ENCODE data around the gene MYLK. TPM values are rescaled to one million over a fixed set of nuclear protein-coding genes. Genes with fewer than 3 reads are reported as not detected.

MYLK gene
- total and polyA plus RNA-seq, 2 donors (not counting 1 experiment from before 2014, with no cell fraction given): 0.51 TPM; not detected in 1

- DNase-seq: no peak
- Mint-ChIP-seq H3K27me3 (peaks cover 19% of the 10 kb centered on the region), H3K9me3 (ENCODE audit: insufficient read depth) (no peaks in the 10 kb centered on the region), H3K27ac (no peak overlapping the region), H3K4me1 (no peaks in the 10 kb centered on the region), H3K4me3 (no peak overlapping the region)
- Histone ChIP-seq H3K4me3 (ENCODE audit: control extremely low read depth in 1 of 5, extremely low read depth in 1 of 5, insufficient read depth in 1 of 5, low read depth in 2 of 5, low read length in 4 of 5) (no peak overlapping the region), H4K20me1 (ENCODE audit: control insufficient read depth, insufficient read depth, low read length, poor library complexity, severe bottlenecking) (no peaks in the 10 kb centered on the region), H3K27ac (ENCODE audit: low read length in 2 of 2) (no peak overlapping the region), H3K9me3 (ENCODE audit: control extremely low read depth in 1 of 3, control insufficient read depth in 2 of 3, insufficient read depth in 1 of 3, low read length in 2 of 3) (no peaks in the 10 kb centered on the region), H3K36me3 (replicated peaks in 1 of 2; ENCODE audit: control extremely low read depth in 1 of 2, control insufficient read depth in 1 of 2, extremely low read depth in 1 of 2, insufficient read depth in 2 of 2, low read length in 1 of 2) (no peaks in the 10 kb centered on the region), H3K27me3 (replicated peaks in 1 of 4; ENCODE audit: control extremely low read depth in 1 of 4, control insufficient read depth in 3 of 4, insufficient read depth in 4 of 4, low read length in 3 of 4) (no peaks in the 10 kb centered on the region), H3K4me2 (replicated peaks; ENCODE audit: low read depth, low read length, poor library complexity, severe bottlenecking) (no peak overlapping the region), H3K9ac (ENCODE audit: low read length) (no peak overlapping the region), H2AFZ (ENCODE audit: insufficient read depth, low read depth, low read length, poor library complexity, severe bottlenecking) (no peak overlapping the region), H3K79me2 (ENCODE audit: control insufficient read depth, insufficient read depth, low read length) (no peaks in the 10 kb centered on the region), H3K4me1 (ENCODE audit: control insufficient read depth in 2 of 2, insufficient read depth in 2 of 2, low read length in 2 of 2) (no peaks in the 10 kb centered on the region)
- WGBS (ENCODE audit: insufficient coverage): no CpG with 5 or more reads among the region's 3 CpGs
- ChIA-PET POLR2A (no interaction called here), CTCF (no interaction called here)
- no peak for ATAC-seq (ENCODE audit: low read depth)
- intact Hi-C loops (cut with micrococcal nuclease): no loop called here
- TF ChIP-seq, protein P1, sequence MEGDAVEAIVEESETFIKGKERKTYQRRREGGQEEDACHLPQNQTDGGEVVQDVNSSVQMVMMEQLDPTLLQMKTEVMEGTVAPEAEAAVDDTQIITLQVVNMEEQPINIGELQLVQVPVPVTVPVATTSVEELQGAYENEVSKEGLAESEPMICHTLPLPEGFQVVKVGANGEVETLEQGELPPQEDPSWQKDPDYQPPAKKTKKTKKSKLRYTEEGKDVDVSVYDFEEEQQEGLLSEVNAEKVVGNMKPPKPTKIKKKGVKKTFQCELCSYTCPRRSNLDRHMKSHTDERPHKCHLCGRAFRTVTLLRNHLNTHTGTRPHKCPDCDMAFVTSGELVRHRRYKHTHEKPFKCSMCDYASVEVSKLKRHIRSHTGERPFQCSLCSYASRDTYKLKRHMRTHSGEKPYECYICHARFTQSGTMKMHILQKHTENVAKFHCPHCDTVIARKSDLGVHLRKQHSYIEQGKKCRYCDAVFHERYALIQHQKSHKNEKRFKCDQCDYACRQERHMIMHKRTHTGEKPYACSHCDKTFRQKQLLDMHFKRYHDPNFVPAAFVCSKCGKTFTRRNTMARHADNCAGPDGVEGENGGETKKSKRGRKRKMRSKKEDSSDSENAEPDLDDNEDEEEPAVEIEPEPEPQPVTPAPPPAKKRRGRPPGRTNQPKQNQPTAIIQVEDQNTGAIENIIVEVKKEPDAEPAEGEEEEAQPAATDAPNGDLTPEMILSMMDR (IDR thresholded peaks at IDR 0.05): no peak
- TF ChIP-seq EZH2 (IDR thresholded peaks at IDR 0.05; ENCODE audit: borderline replicate concordance, insufficient read depth, low read depth, low read length, poor library complexity, severe bottlenecking): no peak
Measured at GRCh38 chr3:123785602-123786001, 98.5 kb downstream of the MYLK start.

DNA sequence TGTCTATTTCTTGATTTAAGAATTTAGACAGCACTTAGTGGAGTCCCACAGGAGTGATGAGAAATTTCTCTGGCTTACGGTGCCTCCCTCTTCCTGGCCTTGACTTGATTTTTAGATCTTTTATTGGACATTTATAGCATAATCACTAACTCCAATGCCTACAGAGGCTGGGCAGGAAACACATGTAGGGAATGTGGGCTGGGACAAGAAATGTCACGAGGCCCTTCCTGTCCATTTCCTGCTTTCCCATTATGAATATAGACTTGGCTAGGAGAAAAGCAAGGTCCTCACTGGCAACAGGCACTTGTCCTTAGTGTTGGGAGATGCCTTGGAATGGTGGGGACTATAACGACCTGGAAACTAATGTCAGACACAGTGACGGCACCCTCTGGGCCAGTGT is 100.3 kb downstream of the MYLK start:
- no peak overlapping the region for H3K4me3 ChIP-seq (ENCODE audit: control extremely low read depth in 1 of 5, extremely low read depth in 1 of 5, insufficient read depth in 1 of 5, low read depth in 2 of 5, low read length in 4 of 5)
- H3K79me2 ChIP-seq (ENCODE audit: control insufficient read depth, insufficient read depth, low read length): no peaks in the 10 kb centered on the region
- H4K20me1 ChIP-seq (ENCODE audit: control insufficient read depth, insufficient read depth, low read length, poor library complexity, severe bottlenecking): no peaks in the 10 kb centered on the region
- H2AFZ ChIP-seq (ENCODE audit: insufficient read depth, low read depth, low read length, poor library complexity, severe bottlenecking): no peak overlapping the region
- ATAC-seq (ENCODE audit: low read depth) (no peak), DNase-seq (no peak)
- H3K9ac ChIP-seq (ENCODE audit: low read length): no peak overlapping the region
- no peaks in the 10 kb centered on the region for H3K27me3 ChIP-seq (replicated peaks in 1 of 4; ENCODE audit: control extremely low read depth in 1 of 4, control insufficient read depth in 3 of 4, insufficient read depth in 4 of 4, low read length in 3 of 4)
- WGBS (ENCODE audit: insufficient coverage): 100% methylated on average over 1 of the region's 4 CpGs
- Mint-ChIP-seq H3K27me3 (peaks cover 15% of the 10 kb centered on the region), H3K4me1 (no peaks in the 10 kb centered on the region), H3K27ac (no peak overlapping the region), H3K9me3 (ENCODE audit: insufficient read depth) (no peaks in the 10 kb centered on the region), H3K4me3 (no peak overlapping the region)
- no peak overlapping the region for H3K27ac ChIP-seq (ENCODE audit: low read length in 2 of 2)
- TF ChIP-seq EZH2 (IDR thresholded peaks at IDR 0.05; ENCODE audit: borderline replicate concordance, insufficient read depth, low read depth, low read length, poor library complexity, severe bottlenecking): no peak
- TF ChIP-seq, protein P1 (IDR thresholded peaks at IDR 0.05): no peak
- H3K36me3 ChIP-seq (replicated peaks in 1 of 2; ENCODE audit: control extremely low read depth in 1 of 2, control insufficient read depth in 1 of 2, extremely low read depth in 1 of 2, insufficient read depth in 2 of 2, low read length in 1 of 2): no peaks in the 10 kb centered on the region
- H3K9me3 ChIP-seq (ENCODE audit: control extremely low read depth in 1 of 3, control insufficient read depth in 2 of 3, insufficient read depth in 1 of 3, low read length in 2 of 3): no peaks in the 10 kb centered on the region
- ChIA-PET CTCF (no interaction called here), POLR2A (no interaction called here)
- H3K4me1 ChIP-seq (ENCODE audit: control insufficient read depth in 2 of 2, insufficient read depth in 2 of 2, low read length in 2 of 2): no peaks in the 10 kb centered on the region
- H3K4me2 ChIP-seq (replicated peaks; ENCODE audit: low read depth, low read length, poor library complexity, severe bottlenecking): no peak overlapping the region
- intact Hi-C loops (cut with micrococcal nuclease): no loop called here

All from B cell (primary cell).